ENCODE data around the gene YPEL2. TPM values are rescaled to one million over a fixed set of nuclear protein-coding genes. Genes with fewer than 3 reads are reported as not detected.
A peak's percentile ranks its signal among the peaks of the same experiment; 100 is the strongest.

YPEL2 gene
- total RNA-seq, 1 experiment from 2014 or later: 4.1 TPM

DNA sequence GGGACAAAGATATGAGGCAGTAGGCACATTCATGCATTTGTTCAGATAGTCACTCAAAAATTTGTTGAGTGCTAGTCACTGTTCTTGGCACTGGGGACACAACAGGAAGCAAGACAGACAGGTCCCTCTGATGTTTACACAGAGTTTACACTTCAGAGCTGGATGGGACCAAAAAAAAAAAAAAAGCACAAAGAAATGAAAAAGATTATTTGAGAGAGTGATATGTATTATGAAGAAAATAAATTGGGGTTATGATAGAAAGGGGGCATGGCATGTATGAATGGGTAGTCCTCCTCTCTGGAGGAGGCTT, 3.5 kb upstream of the YPEL2 start:
- no peak overlapping the region for H3K27ac Mint-ChIP-seq (ENCODE audit: unreplicated experiment)
- H3K4me3 Mint-ChIP-seq (ENCODE audit: low read depth, unreplicated experiment): no peak overlapping the region
- DNase-seq: no peak
- TF ChIP-seq CTCF (IDR thresholded peaks at IDR 0.05; ENCODE audit: unreplicated experiment): no peak
- H3K27me3 Mint-ChIP-seq (ENCODE audit: unreplicated experiment): no peaks in the 10 kb centered on the region
- intact Hi-C loops (cut with micrococcal nuclease; ENCODE audit: unreplicated experiment): no loop called here
- BruUV-seq (replicated peaks): no TSS peak
- CTCF ChIA-PET: interaction anchor here (1.2 kb wide), 1 partner anchor 113 kb away, joined by 5 read pairs; no protein-coding TSS in a partner anchor
- no peaks in the 10 kb centered on the region for H3K9me3 Mint-ChIP-seq (ENCODE audit: low read depth, unreplicated experiment)
- peaks cover 17% of the 10 kb centered on the region for H3K4me1 Mint-ChIP-seq (ENCODE audit: low read depth, unreplicated experiment)
- H3K36me3 Mint-ChIP-seq (ENCODE audit: insufficient read depth, unreplicated experiment): peaks cover 22% of the 10 kb centered on the region

- TF ChIP-seq CTCF (IDR thresholded peaks at IDR 0.05; ENCODE audit: unreplicated experiment): no peak
- CTCF ChIA-PET: interaction anchor here (1.2 kb wide), 1 partner anchor 112 kb away, joined by 5 read pairs; no protein-coding TSS in a partner anchor
- Mint-ChIP-seq H3K4me1 (ENCODE audit: low read depth, unreplicated experiment) (peaks cover 17% of the 10 kb centered on the region), H3K36me3 (ENCODE audit: insufficient read depth, unreplicated experiment) (peaks cover 24% of the 10 kb centered on the region), H3K27ac (ENCODE audit: unreplicated experiment) (no peak overlapping the region), H3K27me3 (ENCODE audit: unreplicated experiment) (no peaks in the 10 kb centered on the region), H3K4me3 (ENCODE audit: low read depth, unreplicated experiment) (no peak overlapping the region), H3K9me3 (ENCODE audit: low read depth, unreplicated experiment) (no peaks in the 10 kb centered on the region)
- BruUV-seq (replicated peaks): no TSS peak
- no peak for DNase-seq
- intact Hi-C loops (cut with micrococcal nuclease; ENCODE audit: unreplicated experiment): no loop called here
These were observed 2.9 kb upstream of the YPEL2 start for GRCh38 chr17:59328601-59329000.

DNA sequence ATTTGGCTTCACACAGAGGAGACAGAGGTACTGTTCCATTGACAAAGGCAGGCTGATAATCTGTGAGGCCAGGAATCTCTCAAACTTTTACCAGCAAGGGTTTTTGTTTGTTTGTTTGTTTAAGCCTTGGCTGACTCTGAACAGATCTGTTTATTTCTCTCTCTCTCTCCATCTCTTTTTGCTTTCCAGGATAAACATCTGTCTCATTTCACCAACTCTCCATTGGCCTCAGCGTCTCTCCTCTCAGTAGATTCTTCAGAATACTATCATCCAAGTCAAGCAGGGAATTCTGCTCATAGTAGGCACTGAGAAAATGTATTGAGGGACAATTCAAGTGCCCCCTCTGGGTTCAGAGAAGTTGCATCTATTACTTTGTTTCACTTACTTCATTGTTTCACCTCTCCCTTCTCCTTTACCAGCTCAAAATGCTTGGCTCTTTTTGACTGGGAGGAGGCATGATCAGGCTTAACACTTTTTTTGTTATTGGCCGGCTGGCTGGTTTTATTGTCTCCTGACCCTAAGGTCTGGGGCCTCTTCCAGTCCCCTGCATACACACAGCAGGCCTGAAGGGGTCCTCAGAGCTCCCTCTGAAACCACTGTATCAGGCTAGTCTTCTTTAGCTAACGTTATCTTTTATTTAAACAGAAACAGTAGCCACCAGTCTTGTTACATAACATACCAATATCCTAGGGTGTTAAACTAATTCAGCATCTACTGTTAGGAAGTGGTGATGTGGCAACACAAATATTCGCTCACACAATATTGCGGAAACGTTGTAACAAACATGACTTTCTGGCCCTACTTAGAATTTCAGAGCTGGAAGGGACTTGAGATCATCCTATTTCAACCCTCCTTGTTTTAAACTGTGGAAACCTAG, 2.0 kb upstream of the YPEL2 start:
- peak; percentile 42 for TF ChIP-seq CTCF (IDR thresholded peaks at IDR 0.05; ENCODE audit: unreplicated experiment)
- Mint-ChIP-seq H3K36me3 (ENCODE audit: insufficient read depth, unreplicated experiment) (peaks cover 24% of the 10 kb centered on the region), H3K9me3 (ENCODE audit: low read depth, unreplicated experiment) (no peaks in the 10 kb centered on the region), H3K4me3 (ENCODE audit: low read depth, unreplicated experiment) (no peak overlapping the region), H3K4me1 (ENCODE audit: low read depth, unreplicated experiment) (peaks cover 17% of the 10 kb centered on the region), H3K27me3 (ENCODE audit: unreplicated experiment) (peaks cover 5% of the 10 kb centered on the region), H3K27ac (ENCODE audit: unreplicated experiment) (no peak overlapping the region)
- DNase-seq: peak; percentile 45
- intact Hi-C loops (cut with micrococcal nuclease; ENCODE audit: unreplicated experiment): loop anchor here (1.0 kb wide), 1 partner anchor 111 kb away; no protein-coding TSS in a partner anchor
- CTCF ChIA-PET: interaction anchor here (0.6 to 1.2 kb wide), 8 partner anchors 18 to 715 kb away, joined by 3 to 6 read pairs (median 4); no protein-coding TSS in a partner anchor
- BruUV-seq (replicated peaks): no TSS peak

DNA sequence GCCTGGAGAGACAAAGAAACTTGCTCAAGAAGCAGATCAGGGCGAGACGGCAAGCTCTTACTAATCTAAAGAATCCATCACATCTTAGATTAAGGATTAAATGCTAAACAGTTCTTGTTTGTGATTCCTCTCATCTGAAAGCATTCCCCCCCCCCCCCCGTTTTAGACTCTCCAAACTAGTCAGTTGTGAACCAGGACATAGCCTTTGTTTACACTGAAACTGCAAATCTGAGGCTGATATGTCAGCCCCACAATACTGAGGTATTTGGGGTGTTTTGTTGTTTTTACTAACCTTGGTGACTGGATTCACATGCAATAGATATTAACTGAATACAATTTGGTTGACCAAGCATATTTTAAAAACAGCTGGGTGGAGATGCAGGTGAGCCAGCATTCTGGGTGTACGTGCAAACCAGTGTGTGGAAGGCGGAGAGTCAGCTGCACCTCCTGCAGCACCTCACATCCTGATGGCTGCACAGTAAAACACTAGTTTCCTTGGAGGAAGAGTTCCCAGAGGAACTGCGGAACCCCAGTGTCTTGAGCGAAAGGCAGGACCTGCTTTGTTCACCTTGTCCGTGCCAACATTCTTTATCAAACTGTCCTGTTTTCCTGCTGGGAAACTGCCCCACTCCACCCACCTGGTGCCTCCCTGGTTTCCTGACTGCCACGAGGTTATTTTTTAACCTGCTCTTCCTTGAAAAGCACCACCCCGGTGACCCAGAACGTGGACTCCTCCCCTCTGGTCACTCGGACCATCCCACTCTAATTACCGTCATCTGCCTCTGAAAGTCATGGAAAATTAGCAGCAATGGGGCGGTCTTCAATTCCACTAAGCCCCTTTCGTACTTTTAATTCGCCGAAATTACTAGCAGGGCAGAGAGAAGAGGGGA, 1.2 kb upstream of the YPEL2 start:
- BruUV-seq (replicated peaks): no TSS peak
- Mint-ChIP-seq H3K4me3 (ENCODE audit: low read depth, unreplicated experiment) (peak overlapping the region; percentile 73), H3K27ac (ENCODE audit: unreplicated experiment) (peak overlapping the region; percentile 43), H3K27me3 (ENCODE audit: unreplicated experiment) (peaks cover 9% of the 10 kb centered on the region), H3K36me3 (ENCODE audit: insufficient read depth, unreplicated experiment) (peaks cover 24% of the 10 kb centered on the region), H3K9me3 (ENCODE audit: low read depth, unreplicated experiment) (no peaks in the 10 kb centered on the region), H3K4me1 (ENCODE audit: low read depth, unreplicated experiment) (peaks cover 17% of the 10 kb centered on the region)
- intact Hi-C loops (cut with micrococcal nuclease; ENCODE audit: unreplicated experiment): no loop called here
- no peak for TF ChIP-seq CTCF (IDR thresholded peaks at IDR 0.05; ENCODE audit: unreplicated experiment)
- CTCF ChIA-PET: interaction anchor here (0.6 to 1.2 kb wide), 7 partner anchors 100 to 714 kb away, joined by 3 to 6 read pairs (median 4); no protein-coding TSS in a partner anchor
- DNase-seq: peak; percentile 54
